GM19467 (cell line): ENCODE results near the gene ZNF844.
"Not testable (repeated sequence)": the region's sequence is repeated elsewhere in the genome, so short reads cannot be mapped to it uniquely, and the experiment has no call there.

Experiments used
- ATAC-seq: cut with Tn5 transposase; IDR thresholded peaks from one replicate; pipeline ENCODE4 v1.9.1; 2021; ENCODE audit warnings: mild to moderate bottlenecking, moderate library complexity; ENCODE audit not compliant: unreplicated experiment

Gene ZNF844

DNA sequence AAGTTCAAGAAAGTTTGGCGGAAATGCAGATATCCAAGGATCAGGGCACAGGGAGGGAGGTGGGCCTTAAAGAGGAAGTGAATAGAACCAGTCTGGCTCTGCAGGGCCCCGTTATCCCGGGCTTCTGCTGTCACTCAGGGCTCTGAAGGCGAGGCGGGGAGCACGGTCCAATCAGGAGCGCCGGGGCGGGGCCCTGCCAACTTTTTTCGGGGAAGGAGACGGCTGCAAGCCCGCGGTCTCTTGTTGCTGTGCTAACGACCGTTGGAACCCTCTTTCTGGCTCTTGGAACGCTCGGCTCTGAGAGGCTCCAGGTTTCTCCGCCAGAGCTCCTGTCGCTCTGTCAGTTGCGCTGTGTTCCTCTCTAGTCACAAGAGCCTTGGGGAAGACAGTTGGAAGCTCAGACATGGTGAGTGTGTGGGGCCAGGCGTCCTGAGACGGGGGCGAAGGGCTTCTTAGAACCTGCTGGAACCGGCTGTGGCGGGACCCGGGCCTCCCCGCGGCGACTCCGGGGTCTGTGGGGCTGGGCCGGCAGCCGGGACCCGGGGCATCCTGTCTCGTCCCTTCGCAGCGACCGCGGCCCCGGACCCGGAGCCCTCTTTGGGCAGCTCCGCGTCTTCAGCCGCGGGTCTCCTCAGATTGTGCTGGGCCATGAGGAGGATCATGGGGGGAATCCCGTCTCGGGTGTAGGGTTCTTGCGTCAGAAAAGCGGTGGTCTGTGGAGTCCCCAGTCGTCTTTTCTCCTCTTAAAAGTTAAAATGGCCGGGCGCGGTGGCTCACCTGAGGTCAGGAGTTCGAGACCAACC lies 27.7 kb downstream of the ZNF844 start:
- no peak for ATAC-seq

GRCh38 chr19:12092956-12093355 lies 28.4 kb downstream of the ZNF844 start:
- ATAC-seq = no peak

GRCh38 chr19:12093777-12094176 lies 29.2 kb downstream of the ZNF844 start:
- no peak for ATAC-seq

GRCh38 chr19:12095111-12095790 lies 30.7 kb downstream of the ZNF844 start:
- no peak for ATAC-seq

GRCh38 chr19:12098040-12098439 lies 33.5 kb downstream of the ZNF844 start:
- no peak for ATAC-seq

GRCh38 chr19:12103909-12104308 lies 39.4 kb downstream of the ZNF844 start:
- not testable (repeated sequence) for ATAC-seq

DNA sequence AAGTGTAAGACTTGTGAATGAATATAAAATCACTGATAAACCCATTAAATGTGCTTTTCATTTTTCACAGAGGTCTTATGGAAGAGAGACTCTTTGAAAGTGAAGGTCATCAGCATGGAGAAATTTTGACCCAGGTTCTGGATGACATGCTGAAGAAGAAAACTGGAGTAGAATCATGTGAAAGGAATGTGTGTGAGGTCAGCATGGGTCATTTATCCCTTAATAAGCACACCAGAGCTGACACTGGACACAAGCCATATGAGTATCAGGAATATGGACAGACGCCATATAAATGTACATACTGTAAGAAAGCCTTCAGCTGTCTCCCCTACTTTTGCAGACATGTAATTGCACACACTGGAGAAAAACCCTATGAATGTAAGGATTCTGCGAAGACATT lies 46.6 kb downstream of the ZNF844 start:
- no peak for ATAC-seq

DNA sequence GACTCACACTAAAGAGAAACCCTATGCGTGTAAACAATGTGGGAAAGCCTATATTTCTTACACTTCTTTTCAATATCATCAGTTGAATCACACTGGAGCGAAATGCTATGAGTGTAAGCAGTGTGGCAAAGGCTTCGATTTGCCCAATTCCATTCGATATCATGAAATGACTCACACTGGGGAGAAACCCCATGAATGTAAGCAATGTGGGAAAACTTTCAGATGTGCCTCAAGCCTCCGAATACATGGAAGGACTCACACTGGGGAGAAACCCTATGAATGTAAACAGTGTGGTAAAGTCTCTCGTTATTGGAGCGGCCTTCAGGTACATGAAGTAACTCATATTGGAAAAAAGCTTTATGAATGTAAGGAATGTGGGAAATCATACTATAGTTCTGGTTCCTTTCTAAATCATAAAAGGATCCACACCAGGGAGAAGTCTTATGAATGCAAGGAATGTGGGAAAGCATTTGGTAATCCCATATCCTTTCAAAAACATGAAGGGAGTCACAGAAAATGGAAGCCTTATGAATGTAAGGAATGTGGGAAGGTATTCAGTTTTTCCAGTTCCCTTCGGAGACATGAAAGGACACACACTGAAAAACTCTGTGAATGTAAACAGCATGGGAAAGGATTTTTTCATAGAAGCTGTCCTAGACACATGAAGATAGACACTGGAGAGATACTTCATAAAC lies 47.6 kb downstream of the ZNF844 start:
- no peak for ATAC-seq

DNA sequence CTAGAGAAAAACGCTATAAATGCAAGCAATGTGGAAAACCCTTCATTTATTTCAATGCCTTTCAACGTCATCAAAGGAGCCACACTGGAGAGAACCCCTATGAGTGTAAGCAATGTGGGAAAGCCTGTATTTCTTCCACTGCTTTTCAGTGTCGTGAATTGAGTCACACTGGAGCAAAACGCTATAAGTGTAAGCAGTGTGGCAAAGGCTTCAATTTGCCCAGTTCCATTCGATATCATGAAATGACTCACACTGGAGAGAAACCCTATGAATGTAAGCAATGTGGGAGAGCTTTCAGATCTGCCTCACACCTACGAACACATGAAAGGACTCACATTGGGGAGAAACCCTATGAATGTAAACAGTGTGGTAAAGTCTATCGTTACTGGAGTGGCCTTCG lies 48.2 kb downstream of the ZNF844 start:
- no peak for ATAC-seq

DNA sequence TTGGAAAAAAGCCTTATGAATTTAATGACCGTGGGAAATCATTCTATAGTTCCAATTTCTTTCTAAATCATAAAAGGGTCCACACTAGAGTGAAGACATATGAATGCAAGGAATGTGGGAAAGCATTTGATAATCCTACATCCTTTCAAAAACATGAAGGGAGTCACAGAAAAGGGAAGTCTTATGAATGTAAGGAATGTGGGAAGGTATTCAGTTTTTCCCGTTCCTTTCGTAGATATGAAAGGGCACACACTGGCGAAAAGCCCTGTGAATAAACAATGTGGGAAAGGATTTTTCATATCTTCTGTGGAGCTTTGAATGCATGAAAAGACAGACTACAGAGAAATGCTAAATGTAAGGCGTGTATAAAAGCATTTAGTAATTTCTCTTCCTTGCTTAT lies 48.6 kb downstream of the ZNF844 start:
- ATAC-seq = no peak

DNA sequence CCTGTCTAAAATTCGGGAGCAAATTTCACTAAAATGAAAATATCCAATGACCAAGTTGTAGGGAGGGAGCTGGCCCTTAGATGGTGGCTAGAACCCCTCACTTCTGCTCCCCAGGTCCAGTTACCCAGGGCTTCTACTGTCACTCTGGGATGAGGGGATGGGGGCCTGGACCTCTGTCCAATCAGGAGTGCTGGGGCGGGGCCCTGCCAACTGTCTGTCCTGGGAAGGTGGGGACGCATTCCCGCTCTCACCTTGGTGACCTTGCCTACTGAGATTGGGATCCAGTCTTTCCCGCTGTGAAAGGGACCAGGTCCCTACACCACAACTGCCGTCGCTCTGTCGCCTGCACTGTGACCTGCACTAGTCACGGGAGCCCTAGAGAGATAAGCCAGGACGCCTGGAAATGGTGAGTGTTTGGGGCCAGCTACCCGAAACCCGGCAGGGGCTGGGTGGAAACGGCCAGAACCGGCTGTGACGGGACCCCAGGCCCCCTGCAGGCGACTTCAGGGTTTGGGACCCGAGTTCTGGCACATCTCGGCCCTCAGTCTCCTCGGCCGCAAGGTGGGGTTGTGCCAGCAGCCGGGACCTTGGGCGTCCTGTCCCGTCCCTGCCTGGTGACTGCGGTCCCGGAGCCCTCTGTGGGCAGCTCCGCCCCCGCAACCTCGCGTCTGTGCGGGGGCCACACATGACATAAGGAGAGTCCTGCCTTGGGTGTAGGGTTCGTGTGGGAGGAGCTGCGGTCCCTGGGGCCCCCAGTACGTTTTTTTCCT lies 52.9 kb downstream of the ZNF844 start:
- ATAC-seq = no peak

DNA sequence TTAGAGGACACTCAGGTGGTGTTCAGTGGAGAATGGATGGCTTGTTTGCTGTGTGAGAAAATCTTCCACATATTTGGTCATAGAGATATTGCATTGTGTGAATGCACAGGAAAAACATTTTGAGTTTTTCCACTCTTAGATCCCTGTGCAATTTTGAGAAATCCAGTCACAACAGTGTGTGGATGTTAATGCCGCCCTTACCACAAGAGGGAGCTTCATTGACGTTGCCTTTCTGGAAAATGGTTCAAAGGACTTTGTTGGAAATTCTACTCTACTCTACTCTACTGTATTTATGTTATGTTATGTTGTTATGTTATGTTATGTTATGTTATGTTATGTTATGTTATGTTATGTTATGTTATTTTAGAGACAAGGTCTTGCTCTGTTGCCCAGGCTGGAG lies 62.2 kb downstream of the ZNF844 start:
- ATAC-seq = no peak
